GM19193 (cell line): ENCODE results near the gene RNF125.

Experiments
- POLR2A ChIP-seq: IDR thresholded peaks from 4 replicates; pipeline ENCODE4 v1.6.1; 2011; ENCODE audit not compliant: insufficient read depth, insufficient read length; ENCODE audit errors: extremely low read depth

The RNF125 gene

DNA sequence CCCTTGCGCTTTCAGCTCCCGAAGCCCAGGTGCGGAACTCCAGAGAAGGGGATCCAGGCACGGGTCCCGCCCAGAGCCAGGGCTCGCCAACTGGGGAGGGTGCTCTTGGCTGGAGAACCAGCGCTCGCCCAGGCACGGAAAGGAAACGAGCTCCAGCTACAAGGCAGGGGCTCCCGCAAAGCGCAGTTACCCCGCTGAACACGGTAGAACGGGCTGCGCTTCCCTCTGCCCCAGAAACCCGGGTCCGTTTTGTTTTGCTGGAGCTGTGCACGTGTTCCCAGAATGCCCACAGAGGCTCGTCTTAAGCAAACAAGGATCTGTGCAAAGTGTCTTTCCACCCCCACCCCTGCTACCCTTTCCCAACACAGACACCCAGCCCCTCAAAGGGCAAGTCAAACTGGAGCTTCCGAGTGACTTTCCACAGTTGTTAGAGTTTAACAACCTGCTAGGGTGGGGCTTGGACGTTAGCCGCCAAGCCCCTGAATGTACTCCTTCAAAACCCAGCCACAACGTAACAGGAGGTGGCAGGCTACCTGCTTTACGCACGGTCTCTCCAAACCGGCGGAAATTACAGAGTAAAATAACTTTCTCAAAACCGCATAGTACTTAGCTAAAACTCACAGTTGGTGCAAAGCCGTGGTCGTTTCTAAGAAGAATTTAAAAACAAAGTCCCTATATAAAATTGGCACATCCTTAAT lies 775 bp downstream of the RNF125 start:
- TF ChIP-seq POLR2A = no peak

DNA sequence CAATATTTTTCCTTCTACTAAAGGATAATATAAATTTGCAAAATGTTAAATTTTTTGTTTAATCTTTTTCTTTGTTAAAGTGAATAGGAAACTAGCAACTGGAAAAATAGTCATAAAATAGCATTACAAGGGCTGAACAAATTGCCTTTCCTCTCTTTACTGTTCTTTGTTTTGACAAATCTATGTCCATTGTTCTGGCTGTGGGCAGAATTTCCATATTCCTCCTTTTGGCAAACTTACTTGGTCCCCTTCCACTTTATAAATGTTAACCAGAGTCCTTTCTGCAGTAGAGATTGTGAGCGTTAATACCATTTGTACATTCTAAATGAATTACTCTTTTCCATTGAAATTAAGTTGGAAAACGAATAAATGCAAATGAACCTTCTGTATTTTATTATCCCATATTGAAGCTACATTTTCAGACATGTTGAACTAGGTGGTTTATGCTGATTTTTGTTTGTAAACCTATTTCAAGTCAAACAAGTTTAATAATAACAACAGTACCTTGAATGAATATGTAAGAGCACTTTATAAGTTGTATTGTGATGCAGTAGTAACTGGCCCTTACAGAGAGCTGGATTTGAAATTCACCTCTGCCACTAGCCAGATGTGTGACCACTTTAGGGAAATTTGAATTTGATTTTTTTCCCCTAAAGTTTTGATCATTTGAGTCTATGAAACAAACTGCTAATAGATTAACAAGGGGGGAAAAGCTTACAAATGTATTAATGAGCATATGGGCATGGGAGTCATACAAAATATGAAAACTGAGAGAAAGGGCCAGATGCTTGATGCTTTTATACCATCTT lies 3.3 kb downstream of the RNF125 start:
- no peak for TF ChIP-seq POLR2A

DNA sequence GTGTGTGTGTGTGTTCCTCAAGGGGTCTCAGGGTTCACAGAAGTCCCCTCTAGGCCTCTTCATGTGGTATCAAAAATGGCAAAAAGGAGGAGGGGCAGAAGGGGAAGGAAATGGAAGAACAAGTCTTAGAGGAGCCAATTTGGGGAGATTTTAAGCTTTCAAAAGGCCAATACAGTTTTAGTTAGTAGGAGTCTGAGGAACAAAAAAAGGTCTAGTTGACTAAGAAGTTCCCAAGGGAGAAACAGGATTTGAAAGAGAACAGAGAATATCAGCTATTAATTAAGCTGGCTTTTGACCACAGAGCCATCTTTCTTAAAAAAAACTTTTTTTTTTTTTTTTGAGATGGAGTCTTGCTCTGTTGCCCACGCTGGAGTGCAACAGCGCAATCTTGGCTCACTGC lies 7.1 kb downstream of the RNF125 start:
- TF ChIP-seq POLR2A = no peak

DNA sequence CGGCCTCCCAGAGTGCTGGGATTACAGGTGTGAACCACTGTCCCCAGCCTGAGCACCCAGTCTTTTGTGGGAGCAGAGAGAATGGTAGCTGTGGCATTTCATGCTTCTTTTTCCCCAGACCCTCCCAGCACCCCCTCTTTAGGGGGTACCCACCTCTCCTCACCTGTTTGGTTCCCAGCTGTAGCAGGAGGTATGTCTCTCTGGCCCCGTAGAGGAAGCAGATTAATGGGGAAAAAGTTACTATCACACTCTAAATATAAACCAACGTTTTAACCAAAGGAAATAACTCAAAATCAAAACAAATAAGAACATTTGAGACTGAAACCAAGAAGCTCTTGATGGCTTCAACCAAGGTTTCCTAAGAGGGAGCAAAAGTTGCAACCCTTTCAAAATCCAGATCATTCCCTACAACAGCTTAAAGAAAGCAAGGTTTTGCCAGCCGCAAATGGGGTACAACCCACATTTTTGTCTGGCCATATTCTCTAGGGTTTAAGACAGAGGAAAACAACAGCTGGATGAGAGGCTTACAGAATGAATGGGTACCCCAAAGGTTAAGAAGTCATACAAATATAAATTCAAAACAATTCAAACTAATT lies 8.0 kb downstream of the RNF125 start:
- TF ChIP-seq POLR2A = no peak

DNA sequence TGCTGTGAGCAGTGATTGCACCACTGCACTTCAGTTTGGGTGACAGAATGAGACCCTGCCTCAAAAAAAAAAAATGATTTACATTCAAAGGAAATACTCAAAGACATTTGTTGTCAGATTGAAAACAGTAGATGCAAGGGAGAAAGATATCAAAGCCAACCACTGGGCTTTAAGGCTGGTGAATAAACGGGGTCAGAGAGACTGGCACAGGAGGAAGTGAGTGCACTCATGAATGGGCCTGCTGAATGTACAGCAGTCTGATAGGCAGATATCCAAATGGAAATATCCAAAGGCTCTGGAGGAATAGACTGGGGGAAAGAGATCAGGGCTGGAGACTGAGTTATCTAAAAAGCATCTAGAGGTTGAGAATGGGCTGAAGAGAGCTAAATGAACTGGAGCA lies 10.9 kb downstream of the RNF125 start:
- no peak for TF ChIP-seq POLR2A

DNA sequence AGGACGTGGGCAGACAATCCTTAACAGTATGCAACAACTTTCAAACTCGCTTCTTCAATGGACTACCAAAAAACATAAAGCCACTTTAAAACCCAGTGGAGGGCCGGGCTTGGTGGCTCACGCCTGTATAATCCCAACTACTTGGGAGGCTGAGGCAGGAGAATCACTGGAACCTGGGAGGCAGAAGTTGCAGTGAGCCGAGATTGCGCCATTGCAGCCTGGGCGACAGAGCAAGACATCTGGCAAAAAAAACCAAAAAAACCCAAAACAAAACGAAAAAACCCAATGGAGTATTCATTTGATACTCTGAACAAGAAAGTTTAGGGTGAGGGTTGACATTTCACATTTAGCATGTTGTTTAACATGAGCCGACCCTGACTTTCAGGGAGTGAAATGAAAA lies 14.0 kb downstream of the RNF125 start:
- TF ChIP-seq POLR2A = no peak

DNA sequence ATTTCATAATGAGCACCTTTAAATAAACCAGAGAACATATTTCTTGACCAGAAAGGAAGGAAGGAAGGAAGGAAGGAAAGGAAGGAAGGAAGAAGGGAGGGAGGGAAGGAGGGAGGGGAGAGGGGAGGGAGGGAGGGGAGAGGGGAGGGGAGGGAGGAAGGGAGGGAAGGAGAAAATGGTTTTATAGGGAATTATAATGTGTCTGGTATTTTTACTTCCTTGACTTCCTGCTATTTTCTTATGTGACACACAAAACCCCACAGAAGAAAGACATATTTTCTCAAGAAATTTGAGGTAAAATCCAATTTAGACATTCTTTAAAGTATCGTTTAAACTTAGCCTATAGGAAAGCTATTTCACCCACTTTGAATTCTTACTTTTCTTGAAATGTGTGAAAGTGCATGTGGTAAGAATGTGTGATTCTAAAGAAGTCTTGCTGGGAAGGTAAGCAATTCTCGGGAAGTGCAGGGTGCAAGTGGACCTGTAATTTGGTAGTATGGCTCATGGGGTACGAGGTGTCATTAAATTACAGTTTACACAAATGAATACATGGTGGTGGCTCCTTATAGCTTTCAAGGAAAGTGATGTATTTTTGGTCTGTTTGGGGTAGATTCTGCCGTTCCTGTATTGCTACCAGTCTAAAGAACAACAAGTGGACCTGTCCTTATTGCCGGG lies 18.0 kb downstream of the RNF125 start:
- TF ChIP-seq POLR2A = no peak

DNA sequence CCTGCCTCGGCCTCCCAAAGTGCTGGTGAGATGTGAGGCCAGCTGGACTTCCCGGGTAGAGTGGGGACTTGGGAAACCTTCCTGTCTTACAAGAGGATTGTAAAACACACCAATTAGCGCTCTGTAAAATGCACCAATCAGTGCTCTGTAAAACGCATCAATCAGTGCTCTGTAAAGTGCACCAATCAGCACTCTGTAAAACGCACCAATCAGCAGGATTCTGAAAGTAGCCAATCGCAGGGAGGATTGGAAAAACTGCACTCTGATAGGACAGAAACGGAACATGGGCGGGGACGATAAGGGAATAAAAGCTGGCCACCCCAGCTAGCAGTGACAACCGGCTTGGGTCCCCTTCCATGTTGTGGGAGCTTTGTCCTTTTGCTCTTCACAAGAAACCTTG lies 19.0 kb downstream of the RNF125 start:
- TF ChIP-seq POLR2A = no peak

DNA sequence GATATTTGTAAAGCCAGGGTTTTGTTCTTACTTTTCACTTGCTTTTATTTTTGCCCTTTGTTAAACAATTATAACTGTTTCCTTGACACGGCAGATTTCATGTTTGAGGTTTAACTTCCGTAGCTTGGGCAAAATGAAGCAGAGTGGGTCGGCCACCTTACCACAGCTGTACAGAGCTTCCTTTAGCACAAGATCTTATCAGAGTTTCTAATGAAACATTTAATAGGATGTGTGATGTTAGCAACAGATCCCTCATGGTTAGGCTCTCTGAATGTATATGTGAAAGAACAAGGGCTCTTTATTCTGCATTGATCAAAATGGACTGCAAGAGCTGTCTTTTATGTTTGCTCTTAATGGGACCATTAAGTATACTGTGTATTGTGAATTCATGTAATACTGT lies 22.3 kb downstream of the RNF125 start:
- no peak for TF ChIP-seq POLR2A

DNA sequence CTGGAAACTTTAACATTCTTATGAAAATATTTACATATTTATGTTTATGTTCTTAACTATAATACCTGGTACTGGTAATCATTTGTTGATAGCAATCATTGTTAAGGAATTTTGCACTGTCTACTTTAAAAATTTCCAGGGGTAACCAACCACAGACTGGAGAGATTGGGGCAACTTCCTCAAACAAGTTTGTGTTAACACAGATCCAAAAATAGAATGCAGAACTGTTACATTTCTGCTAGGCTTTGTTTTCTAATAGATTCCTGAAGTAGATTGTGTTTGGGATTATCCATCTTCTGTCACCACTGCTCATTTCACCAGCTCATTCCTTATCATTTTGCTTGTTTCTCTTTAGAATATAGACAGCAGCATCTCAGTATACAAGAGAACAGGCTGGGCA lies 23.7 kb downstream of the RNF125 start:
- no peak for TF ChIP-seq POLR2A

DNA sequence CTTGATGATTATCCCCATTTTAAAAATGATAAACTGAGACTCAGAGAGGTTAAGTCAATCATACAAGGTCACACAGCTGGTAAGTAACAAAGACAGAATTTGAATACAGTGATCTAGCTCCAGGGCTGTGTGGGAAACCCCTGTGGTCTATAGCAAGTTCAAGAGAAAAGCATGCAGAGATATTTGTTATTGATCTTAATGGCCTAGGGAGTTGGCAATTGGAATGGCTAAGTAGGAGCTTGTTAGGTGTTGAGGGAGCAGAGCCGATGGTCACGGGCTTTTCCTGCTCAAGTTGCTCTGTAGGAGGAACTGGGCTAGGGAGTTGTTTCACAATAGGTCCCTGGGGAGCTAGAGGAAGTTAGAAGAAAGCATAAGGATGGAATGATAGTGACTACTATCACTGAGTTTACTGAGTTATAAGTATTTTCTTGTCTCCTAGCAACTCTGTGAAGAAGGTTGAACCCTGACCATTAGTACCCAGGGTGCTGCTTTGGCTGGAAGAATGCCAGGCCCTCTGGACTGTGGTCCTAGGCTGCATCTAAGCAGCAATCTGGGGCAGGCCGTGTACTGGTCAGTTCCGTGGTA lies 30.0 kb downstream of the RNF125 start:
- no peak for TF ChIP-seq POLR2A

DNA sequence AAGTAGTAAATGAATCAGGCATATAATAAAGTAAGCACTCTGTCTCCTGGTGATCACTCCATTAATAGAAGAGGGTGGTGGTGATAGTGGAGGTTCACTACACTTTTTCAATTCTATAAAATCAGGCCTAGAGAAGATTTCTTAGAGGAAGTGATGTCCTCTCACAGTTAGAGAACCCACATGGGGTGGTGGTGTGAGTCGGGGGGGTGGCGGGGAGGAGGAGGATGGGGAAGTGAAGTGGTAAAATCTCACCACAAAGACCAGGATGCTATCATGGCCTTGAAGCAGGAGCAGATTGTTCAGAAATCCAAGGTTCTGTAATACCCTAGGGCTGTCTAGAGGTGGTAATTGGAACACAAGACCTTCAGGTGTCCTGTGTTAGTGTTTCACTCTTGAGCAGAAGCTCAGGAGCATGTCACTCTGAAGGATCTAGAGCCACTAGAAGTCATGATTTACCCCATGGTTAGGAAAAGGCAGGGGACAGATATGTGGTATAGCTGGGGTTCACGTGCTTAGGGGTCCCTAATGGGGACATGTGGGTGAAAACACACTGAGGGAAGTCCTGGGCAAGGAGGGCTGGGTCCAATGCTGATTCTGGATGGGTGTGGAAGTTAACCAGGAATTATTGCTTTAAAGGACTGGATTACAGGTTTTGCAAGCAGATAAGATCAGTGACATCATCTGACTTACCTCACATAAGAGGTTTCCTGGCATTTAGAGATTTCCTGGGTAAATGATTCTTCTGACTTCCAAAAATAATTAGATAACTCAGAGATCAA lies 31.0 kb downstream of the RNF125 start:
- TF ChIP-seq POLR2A = no peak

DNA sequence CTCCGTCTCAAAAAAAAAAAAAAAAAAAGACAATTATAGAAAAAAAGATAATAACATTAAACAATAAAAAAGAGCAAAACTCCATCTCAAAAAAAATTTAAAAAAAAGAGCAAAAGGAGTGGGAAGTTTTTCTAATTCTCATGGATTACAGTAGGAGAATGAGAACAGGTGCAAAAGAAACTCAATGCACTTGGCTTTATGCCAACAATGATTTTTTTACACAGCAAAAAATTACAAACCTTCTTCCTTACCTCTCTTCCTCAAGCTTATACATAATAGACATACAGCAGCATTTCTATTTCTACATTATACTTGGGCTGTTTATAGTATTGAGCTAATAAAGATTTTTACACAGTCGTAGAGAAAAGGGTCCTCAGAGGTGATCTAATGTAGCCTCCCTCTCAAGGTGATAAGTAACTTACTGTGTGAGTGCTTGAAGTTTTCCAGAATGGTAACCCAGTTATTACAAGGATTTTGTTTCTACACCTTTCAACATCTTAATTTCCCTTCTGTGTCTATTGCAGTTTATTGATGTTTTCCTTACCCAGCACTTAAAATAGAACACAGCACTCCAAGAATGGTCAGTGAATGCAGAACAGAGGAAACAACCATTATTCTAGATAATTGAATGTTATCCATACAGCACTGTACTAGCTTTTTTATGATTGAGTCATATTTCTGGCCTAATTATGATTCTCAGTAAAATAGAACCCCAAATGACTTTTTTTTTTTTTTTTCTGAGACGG lies 38.2 kb downstream of the RNF125 start:
- TF ChIP-seq POLR2A = no peak
